ENCODE data around the gene TMEM132D.
"Not testable (repeated sequence)": the region's sequence is repeated elsewhere in the genome, so short reads cannot be mapped to it uniquely, and the experiment has no call there.

TMEM132D gene

GRCh38 chr12:129049917-129050316 is 853.9 kb downstream of the TMEM132D start:
- Mint-ChIP-seq H3K4me1 (ENCODE audit: low read depth in 2 of 2) (no peaks in the 10 kb centered on the region), H3K36me3 (ENCODE audit: insufficient read depth) (no peaks in the 10 kb centered on the region), H3K27ac (no peak overlapping the region), H3K27me3 (peaks cover 0 to 24% of the 10 kb centered on the region in 2 donors), H3K9me3 (no peaks in the 10 kb centered on the region), H3K4me3 (no peak overlapping the region)
- ATAC-seq (replicated peaks) (no peak), DNase-seq (no peak)

GRCh38 chr12:129043334-129043733 is 860.5 kb downstream of the TMEM132D start:
- H3K4me3 Mint-ChIP-seq; ATAC-seq (replicated peaks); DNase-seq; H3K9me3 Mint-ChIP-seq; H3K4me1 Mint-ChIP-seq (ENCODE audit: low read depth in 2 of 2); H3K36me3 Mint-ChIP-seq (ENCODE audit: insufficient read depth); H3K27ac Mint-ChIP-seq: not testable (repeated sequence)
- H3K27me3 Mint-ChIP-seq: peaks cover 18 to 19% of the 10 kb centered on the region in 2 donors

GRCh38 chr12:129036135-129036534 is 867.7 kb downstream of the TMEM132D start:
- Mint-ChIP-seq H3K36me3 (ENCODE audit: insufficient read depth) (no peaks in the 10 kb centered on the region), H3K27me3 (peaks cover 18 to 32% of the 10 kb centered on the region in 2 donors), H3K27ac (no peak overlapping the region), H3K4me1 (ENCODE audit: low read depth in 2 of 2) (no peaks in the 10 kb centered on the region), H3K4me3 (no peak overlapping the region), H3K9me3 (peaks cover 2 to 5% of the 10 kb centered on the region in 2 donors)
- DNase-seq: no peak
- ATAC-seq (replicated peaks): no peak

- no peak overlapping the region for H3K27ac Mint-ChIP-seq
- peaks cover 2 to 5% of the 10 kb centered on the region in 2 donors for H3K9me3 Mint-ChIP-seq
- peaks cover 12 to 32% of the 10 kb centered on the region in 2 donors for H3K27me3 Mint-ChIP-seq
- no peaks in the 10 kb centered on the region for H3K4me1 Mint-ChIP-seq (ENCODE audit: low read depth in 2 of 2)
- no peak overlapping the region for H3K4me3 Mint-ChIP-seq
- no peak for DNase-seq
- no peak for ATAC-seq (replicated peaks)
- no peaks in the 10 kb centered on the region for H3K36me3 Mint-ChIP-seq (ENCODE audit: insufficient read depth)
Observed at GRCh38 chr12:129034558-129035289, 869.1 kb downstream of the TMEM132D start.

- Mint-ChIP-seq H3K27me3 (peaks cover 12 to 39% of the 10 kb centered on the region in 2 donors), H3K4me1 (ENCODE audit: low read depth in 2 of 2) (no peaks in the 10 kb centered on the region), H3K36me3 (ENCODE audit: insufficient read depth) (no peaks in the 10 kb centered on the region), H3K9me3 (no peaks in the 10 kb centered on the region), H3K4me3 (no peak overlapping the region), H3K27ac (no peak overlapping the region)
- DNase-seq: no peak
- ATAC-seq (replicated peaks): no peak
Observed at GRCh38 chr12:129028844-129029243, 875.0 kb downstream of the TMEM132D start.

GRCh38 chr12:129025055-129025454 is 878.8 kb downstream of the TMEM132D start:
- no peak for DNase-seq
- no peaks in the 10 kb centered on the region for H3K4me1 Mint-ChIP-seq (ENCODE audit: low read depth in 2 of 2)
- H3K27me3 Mint-ChIP-seq: peaks cover 0 to 17% of the 10 kb centered on the region in 2 donors
- H3K4me3 Mint-ChIP-seq: no peak overlapping the region
- H3K27ac Mint-ChIP-seq: no peak overlapping the region
- no peaks in the 10 kb centered on the region for H3K9me3 Mint-ChIP-seq
- ATAC-seq (replicated peaks): no peak
- H3K36me3 Mint-ChIP-seq (ENCODE audit: insufficient read depth): no peaks in the 10 kb centered on the region
